Gastrocnemius medialis (tissue), 4 donors: ENCODE results near the gene PWWP3B.

Experiments used
- POLR2A ChIP-seq, 2 donors: fragments of 450-650 bp; IDR thresholded peaks; one replicate each; pipeline ENCODE4 v1.6.1; 2017; ENCODE audit warnings: antibody characterized with exemption in 2 of 2, mild to moderate bottlenecking in 2 of 2, moderate library complexity in 2 of 2
- TF ChIP-seq, protein P1 (sequence below), 5 experiments: fragments of 450-650 bp in 3 of 5; fragments of 200-600 bp in 2 of 5; sonication (generic) in 2 of 5; IDR thresholded peaks in 4 of 5; conservative IDR thresholded peaks in 1 of 5; 1 replicate in 4 of 5; 2 replicates in 1 of 5; pipeline ENCODE4 v1.5.1; 2016 to 2019; ENCODE audit warnings: antibody characterized with exemption in 5 of 5, mild to moderate bottlenecking in 3 of 5, moderate library complexity in 3 of 5

DNA sequence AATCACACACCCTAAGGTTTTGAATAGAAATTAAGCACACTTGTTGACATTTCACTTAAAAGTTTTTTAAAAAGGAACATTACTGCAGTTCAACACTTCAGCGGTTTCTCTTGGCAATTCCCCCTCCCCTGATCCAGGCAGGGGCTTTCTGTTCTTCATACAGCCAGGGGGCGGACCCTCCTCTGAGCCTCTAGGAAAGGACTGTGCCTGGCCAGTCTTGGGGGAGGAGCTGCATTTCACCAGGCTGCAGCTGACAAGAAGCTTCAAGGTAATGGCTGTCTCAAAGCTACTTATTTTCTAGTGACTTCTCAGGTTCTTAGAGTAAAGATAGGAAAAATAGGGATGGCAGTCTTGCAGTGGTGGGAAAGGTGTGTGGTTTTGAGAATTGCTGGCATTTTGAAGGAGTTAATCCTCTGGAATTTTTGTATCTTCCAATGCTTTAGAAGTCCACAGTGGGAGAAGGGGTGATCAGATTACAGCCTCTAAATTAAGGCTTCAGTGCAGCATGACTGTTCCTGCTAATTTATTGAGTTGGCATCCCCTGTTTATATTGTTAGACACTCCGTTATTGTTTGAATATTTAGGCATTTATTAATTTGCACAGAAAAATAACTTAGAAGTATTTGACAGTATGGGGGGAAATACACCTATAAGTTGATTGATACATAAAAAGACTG lies 33.5 kb downstream of the PWWP3B start:
- TF ChIP-seq, protein P1, sequence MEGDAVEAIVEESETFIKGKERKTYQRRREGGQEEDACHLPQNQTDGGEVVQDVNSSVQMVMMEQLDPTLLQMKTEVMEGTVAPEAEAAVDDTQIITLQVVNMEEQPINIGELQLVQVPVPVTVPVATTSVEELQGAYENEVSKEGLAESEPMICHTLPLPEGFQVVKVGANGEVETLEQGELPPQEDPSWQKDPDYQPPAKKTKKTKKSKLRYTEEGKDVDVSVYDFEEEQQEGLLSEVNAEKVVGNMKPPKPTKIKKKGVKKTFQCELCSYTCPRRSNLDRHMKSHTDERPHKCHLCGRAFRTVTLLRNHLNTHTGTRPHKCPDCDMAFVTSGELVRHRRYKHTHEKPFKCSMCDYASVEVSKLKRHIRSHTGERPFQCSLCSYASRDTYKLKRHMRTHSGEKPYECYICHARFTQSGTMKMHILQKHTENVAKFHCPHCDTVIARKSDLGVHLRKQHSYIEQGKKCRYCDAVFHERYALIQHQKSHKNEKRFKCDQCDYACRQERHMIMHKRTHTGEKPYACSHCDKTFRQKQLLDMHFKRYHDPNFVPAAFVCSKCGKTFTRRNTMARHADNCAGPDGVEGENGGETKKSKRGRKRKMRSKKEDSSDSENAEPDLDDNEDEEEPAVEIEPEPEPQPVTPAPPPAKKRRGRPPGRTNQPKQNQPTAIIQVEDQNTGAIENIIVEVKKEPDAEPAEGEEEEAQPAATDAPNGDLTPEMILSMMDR (IDR thresholded peaks at IDR 0.05 in 4 of 5, conservative IDR thresholded peaks at IDR 0.05 in 1 of 5), result no peak
- TF ChIP-seq POLR2A (IDR thresholded peaks at IDR 0.05), result no peak
